ENCODE data around the gene ORC3.

- TF ChIP-seq FOXM1 (IDR thresholded peaks at IDR 0.05; ENCODE audit: low read depth, low read length), result no peak
- no peak for TF ChIP-seq CTCF (IDR thresholded peaks at IDR 0.05 in 2 of 3, conservative IDR thresholded peaks at IDR 0.05 in 1 of 3; ENCODE audit: control insufficient read depth in 2 of 3, extremely low read depth in 1 of 3, insufficient read depth in 1 of 3, low read depth in 3 of 3, low read length in 3 of 3)
- no peak for TF ChIP-seq YY1 (IDR thresholded peaks at IDR 0.05; ENCODE audit: low read depth, low read length)
- no peak for TF ChIP-seq ZNF274 (IDR thresholded peaks at IDR 0.05; ENCODE audit: insufficient read depth, insufficient read length)
- no peak for TF ChIP-seq IRF5 (IDR thresholded peaks at IDR 0.05; ENCODE audit: borderline replicate concordance)
- TF ChIP-seq EZH2 (IDR thresholded peaks at IDR 0.05; ENCODE audit: borderline replicate concordance, control insufficient read depth, low read depth, low read length), result no peak
- no peak for TF ChIP-seq E2F4 (IDR thresholded peaks at IDR 0.05; ENCODE audit: low read depth, low read length)
- no peak for TF ChIP-seq MYC (IDR thresholded peaks at IDR 0.05; ENCODE audit: insufficient read depth, insufficient read length, insufficient replicate concordance, low read length, severe bottlenecking)
- no peak for TF ChIP-seq SIN3A (IDR thresholded peaks at IDR 0.05; ENCODE audit: low read depth, low read length)
- TF ChIP-seq JUND (IDR thresholded peaks at IDR 0.05; ENCODE audit: low read depth, low read length), result no peak
- no peak for TF ChIP-seq RFX5 (IDR thresholded peaks at IDR 0.05; ENCODE audit: low read depth, low read length)
Measured at GRCh38 chr6:87664921-87665485, 75.1 kb downstream of the ORC3 start.
